WTC11 (cell line): Measurements from ENCODE around the gene FBXO4.

Experiments
- EMX1 ChIP-seq: fragments of 250-450 bp; sonication (Bioruptor Pico); IDR thresholded peaks from 2 replicates; pipeline ENCODE4 v1.8.0; 2021; ENCODE audit warnings: mild to moderate bottlenecking
- ESRRA ChIP-seq: sonication (generic); formaldehyde crosslinking; IDR thresholded peaks from 2 replicates; pipeline ENCODE4 v1.8.1; 2022; ENCODE audit warnings: mild to moderate bottlenecking, missing genetic modification reagents, borderline replicate concordance
- GRHL2 ChIP-seq: fragments of 250-450 bp; sonication (Bioruptor Pico); IDR thresholded peaks from 2 replicates; pipeline ENCODE4 v1.8.0; 2022; ENCODE audit warnings: mild to moderate bottlenecking, moderate library complexity; ENCODE audit not compliant: insufficient replicate concordance, severe bottlenecking
- MAX ChIP-seq: sonication (generic); formaldehyde crosslinking; IDR thresholded peaks from 2 replicates; pipeline ENCODE4 v1.8.0; 2022; ENCODE audit warnings: mild to moderate bottlenecking, missing genetic modification reagents
- NFYB ChIP-seq: sonication (generic); formaldehyde crosslinking; conservative IDR thresholded peaks from 2 replicates; pipeline ENCODE4 v1.8.0; 2022; ENCODE audit warnings: low read depth, missing genetic modification reagents
- NR2C2 ChIP-seq: sonication (generic); formaldehyde crosslinking; IDR thresholded peaks from 2 replicates; pipeline ENCODE4 v1.8.0; 2022; ENCODE audit warnings: mild to moderate bottlenecking, missing genetic modification reagents
- PREB ChIP-seq: sonication (generic); formaldehyde crosslinking; IDR thresholded peaks from 2 replicates; pipeline ENCODE4 v1.8.1; 2022; ENCODE audit warnings: mild to moderate bottlenecking, missing genetic modification reagents, moderate library complexity, borderline replicate concordance
- RELA ChIP-seq: sonication (generic); formaldehyde crosslinking; IDR thresholded peaks from 2 replicates; pipeline ENCODE4 v1.8.1; 2022; ENCODE audit warnings: missing genetic modification reagents, mild to moderate bottlenecking, borderline replicate concordance
- TEAD4 ChIP-seq: sonication (generic); formaldehyde crosslinking; IDR thresholded peaks from 2 replicates; pipeline ENCODE4 v1.8.0; 2022; ENCODE audit warnings: mild to moderate bottlenecking, missing genetic modification reagents
- ZMAT4 ChIP-seq: fragments of 250-450 bp; sonication (Bioruptor Pico); IDR thresholded peaks from 2 replicates; pipeline ENCODE4 v1.9.0; 2021; ENCODE audit warnings: mild to moderate bottlenecking
- ZNF121 ChIP-seq: sonication (generic); formaldehyde crosslinking; IDR thresholded peaks from 2 replicates; pipeline ENCODE4 v1.8.0; 2023; ENCODE audit warnings: missing genetic modification reagents
- TF ChIP-seq, protein P1 (sequence below): fragments of 200-600 bp; IDR thresholded peaks from 2 replicates; pipeline ENCODE4 v1.8.0; 2022; ENCODE audit warnings: antibody characterized with exemption
- TF ChIP-seq, protein P2 (sequence below): sonication (generic); formaldehyde crosslinking; conservative IDR thresholded peaks from 2 replicates; pipeline ENCODE4 v1.8.1; 2022; ENCODE audit warnings: mild to moderate bottlenecking, missing genetic modification reagents
- TF ChIP-seq, protein P3 (sequence below): sonication (generic); formaldehyde crosslinking; IDR thresholded peaks from 2 replicates; pipeline ENCODE4 v1.8.1; 2022; ENCODE audit warnings: low read depth, mild to moderate bottlenecking, moderate library complexity, missing genetic modification reagents, borderline replicate concordance

- TF ChIP-seq, protein P1, sequence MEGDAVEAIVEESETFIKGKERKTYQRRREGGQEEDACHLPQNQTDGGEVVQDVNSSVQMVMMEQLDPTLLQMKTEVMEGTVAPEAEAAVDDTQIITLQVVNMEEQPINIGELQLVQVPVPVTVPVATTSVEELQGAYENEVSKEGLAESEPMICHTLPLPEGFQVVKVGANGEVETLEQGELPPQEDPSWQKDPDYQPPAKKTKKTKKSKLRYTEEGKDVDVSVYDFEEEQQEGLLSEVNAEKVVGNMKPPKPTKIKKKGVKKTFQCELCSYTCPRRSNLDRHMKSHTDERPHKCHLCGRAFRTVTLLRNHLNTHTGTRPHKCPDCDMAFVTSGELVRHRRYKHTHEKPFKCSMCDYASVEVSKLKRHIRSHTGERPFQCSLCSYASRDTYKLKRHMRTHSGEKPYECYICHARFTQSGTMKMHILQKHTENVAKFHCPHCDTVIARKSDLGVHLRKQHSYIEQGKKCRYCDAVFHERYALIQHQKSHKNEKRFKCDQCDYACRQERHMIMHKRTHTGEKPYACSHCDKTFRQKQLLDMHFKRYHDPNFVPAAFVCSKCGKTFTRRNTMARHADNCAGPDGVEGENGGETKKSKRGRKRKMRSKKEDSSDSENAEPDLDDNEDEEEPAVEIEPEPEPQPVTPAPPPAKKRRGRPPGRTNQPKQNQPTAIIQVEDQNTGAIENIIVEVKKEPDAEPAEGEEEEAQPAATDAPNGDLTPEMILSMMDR = no peak
- TF ChIP-seq ZNF121 = no peak
- no peak for TF ChIP-seq GRHL2
- TF ChIP-seq NFYB (CRISPR knock-in tag) = no peak
- no peak for TF ChIP-seq NR2C2 (CRISPR knock-in tag)
- no peak for TF ChIP-seq ZMAT4 (CRISPR knock-in tag)
- TF ChIP-seq MAX (CRISPR knock-in tag) = no peak
- no peak for TF ChIP-seq ESRRA
- TF ChIP-seq EMX1 = no peak
- TF ChIP-seq PREB (CRISPR knock-in tag) = no peak
- no peak for TF ChIP-seq TEAD4 (CRISPR knock-in tag)
- no peak for TF ChIP-seq RELA (CRISPR knock-in tag)
- TF ChIP-seq, protein P2, sequence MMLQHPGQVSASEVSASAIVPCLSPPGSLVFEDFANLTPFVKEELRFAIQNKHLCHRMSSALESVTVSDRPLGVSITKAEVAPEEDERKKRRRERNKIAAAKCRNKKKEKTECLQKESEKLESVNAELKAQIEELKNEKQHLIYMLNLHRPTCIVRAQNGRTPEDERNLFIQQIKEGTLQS (CRISPR knock-in tag) = no peak
- TF ChIP-seq, protein P3, sequence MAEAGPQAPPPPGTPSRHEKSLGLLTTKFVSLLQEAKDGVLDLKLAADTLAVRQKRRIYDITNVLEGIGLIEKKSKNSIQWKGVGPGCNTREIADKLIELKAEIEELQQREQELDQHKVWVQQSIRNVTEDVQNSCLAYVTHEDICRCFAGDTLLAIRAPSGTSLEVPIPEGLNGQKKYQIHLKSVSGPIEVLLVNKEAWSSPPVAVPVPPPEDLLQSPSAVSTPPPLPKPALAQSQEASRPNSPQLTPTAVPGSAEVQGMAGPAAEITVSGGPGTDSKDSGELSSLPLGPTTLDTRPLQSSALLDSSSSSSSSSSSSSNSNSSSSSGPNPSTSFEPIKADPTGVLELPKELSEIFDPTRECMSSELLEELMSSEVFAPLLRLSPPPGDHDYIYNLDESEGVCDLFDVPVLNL = no peak
These were observed 35.4 kb downstream of the FBXO4 start for GRCh38 chr5:41960481-41960880.
